RCC 7860 (cell line): ENCODE measurements around the gene TTYH1.
"Not testable (repeated sequence)": the region's sequence is repeated elsewhere in the genome, so short reads cannot be mapped to it uniquely, and the experiment has no call there.

ENCODE experiments used
- DNase-seq: peaks from one replicate; pipeline ENCODE4 v3.0.0-alpha.2; 2015; ENCODE audit warnings: low spot score
- FAIRE-seq: peaks from 2 replicates; lab custom pipeline; 2012; peaks lifted over from hg19 to GRCh38; lab: Jason Lieb, UNC

The TTYH1 gene

GRCh38 chr19:54415208-54415900 is at the start of gene TTYH1:
Gene TTYH1, plus strand, starts transcription at chr19:54415464. Its CDS starts 89 bp downstream, at chr19:54415553.
- no peak for FAIRE-seq

GRCh38 chr19:54365798-54366197 is 49.5 kb upstream of the TTYH1 start:
- not testable (repeated sequence) for DNase-seq, FAIRE-seq

More at GRCh38 chr19:54415208-54415900, at the start of gene TTYH1:
- no peak for DNase-seq

- FAIRE-seq (no peak), DNase-seq (no peak)
Observed at GRCh38 chr19:54366811-54367210, 48.5 kb upstream of the TTYH1 start.

- DNase-seq (no peak), FAIRE-seq (no peak)
Observed at GRCh38 chr19:54369082-54369687, 46.1 kb upstream of the TTYH1 start.

GRCh38 chr19:54369688-54370433 is 45.4 kb upstream of the TTYH1 start:
- FAIRE-seq, DNase-seq: not testable (repeated sequence)

- DNase-seq = not testable (repeated sequence)
Observed at GRCh38 chr19:54370434-54370796, 44.8 kb upstream of the TTYH1 start.

GRCh38 chr19:54371453-54371852 is 43.8 kb upstream of the TTYH1 start:
- not testable (repeated sequence) for FAIRE-seq, DNase-seq

More at GRCh38 chr19:54370434-54370796, 44.8 kb upstream of the TTYH1 start:
- FAIRE-seq = not testable (repeated sequence)

- DNase-seq (no peak), FAIRE-seq (no peak)
Observed at GRCh38 chr19:54373781-54374631, 41.3 kb upstream of the TTYH1 start.

GRCh38 chr19:54375181-54375938 is 39.9 kb upstream of the TTYH1 start:
- not testable (repeated sequence) for FAIRE-seq, DNase-seq

GRCh38 chr19:54376610-54377285 is 38.5 kb upstream of the TTYH1 start:
- FAIRE-seq = no peak

GRCh38 chr19:54379187-54379678 is 36.0 kb upstream of the TTYH1 start:
- no peak for DNase-seq
- FAIRE-seq = no peak

More at GRCh38 chr19:54376610-54377285, 38.5 kb upstream of the TTYH1 start:
- DNase-seq = no peak

- FAIRE-seq (no peak), DNase-seq (no peak)
Observed at GRCh38 chr19:54380897-54381296, 34.4 kb upstream of the TTYH1 start.

- not testable (repeated sequence) for FAIRE-seq
Observed at GRCh38 chr19:54382041-54382440, 33.2 kb upstream of the TTYH1 start.

GRCh38 chr19:54383330-54383729 is 31.9 kb upstream of the TTYH1 start:
- no peak for DNase-seq
- FAIRE-seq = no peak

More at GRCh38 chr19:54382041-54382440, 33.2 kb upstream of the TTYH1 start:
- not testable (repeated sequence) for DNase-seq

GRCh38 chr19:54387991-54388801 is 27.1 kb upstream of the TTYH1 start:
- no peak for FAIRE-seq
- DNase-seq = no peak

GRCh38 chr19:54388802-54389139 is 26.5 kb upstream of the TTYH1 start:
- no peak for DNase-seq
- no peak for FAIRE-seq

GRCh38 chr19:54389553-54389952 is 25.7 kb upstream of the TTYH1 start:
- DNase-seq = no peak
- no peak for FAIRE-seq

GRCh38 chr19:54390942-54391577 is 24.2 kb upstream of the TTYH1 start:
- no peak for FAIRE-seq

More at GRCh38 chr19:54390942-54391577, 24.2 kb upstream of the TTYH1 start:
- peak; percentile 23 for DNase-seq
